GM12878 (cell line): ENCODE data around the gene U2AF2.

ENCODE experiments used
- CHD2 ChIP-seq: IDR thresholded peaks from 2 replicates; pipeline ENCODE4 v1.6.1; 2011; ENCODE audit warnings: low read depth, low read length, improper control_type of control experiment, borderline replicate concordance
- CTCF ChIP-seq, 3 experiments: IDR thresholded peaks in 2 of 3; conservative IDR thresholded peaks in 1 of 3; 2 replicates each; pipeline ENCODE4 v1.5.1; 2011; ENCODE audit warnings: low read depth in 3 of 3, low read length in 3 of 3, mild to moderate bottlenecking in 3 of 3, control low read depth in 2 of 3, moderate library complexity in 2 of 3, inconsistent platforms in 1 of 3, mixed read lengths in 1 of 3; ENCODE audit not compliant: control insufficient read depth in 2 of 3, insufficient read depth in 1 of 3; ENCODE audit errors: extremely low read depth in 1 of 3
- HDAC2 ChIP-seq: fragments of 200-600 bp; sonication (generic); IDR thresholded peaks from 2 replicates; pipeline ENCODE4 v1.6.1; 2017
- IRF3 ChIP-seq: fragments of 450-650 bp; IDR thresholded peaks from 2 replicates; pipeline ENCODE4 v1.6.1; 2014; ENCODE audit warnings: mild to moderate bottlenecking
- IRF5 ChIP-seq: fragments of 450-650 bp; IDR thresholded peaks from 2 replicates; pipeline ENCODE4 v1.6.1; 2017; ENCODE audit warnings: borderline replicate concordance
- MYC ChIP-seq: IDR thresholded peaks from 2 replicates; pipeline ENCODE4 v1.6.1; 2011; ENCODE audit warnings: mild to moderate bottlenecking, low read length, moderate library complexity, inconsistent platforms; ENCODE audit not compliant: insufficient read depth, insufficient replicate concordance, insufficient read length, severe bottlenecking
- POLR2A ChIP-seq: IDR thresholded peaks from 2 replicates; pipeline ENCODE4 v1.6.1; 2011; ENCODE audit warnings: low read depth, mild to moderate bottlenecking, low read length
- RAD21 ChIP-seq: IDR thresholded peaks from 2 replicates; pipeline ENCODE4 v1.6.1; 2011; ENCODE audit warnings: mild to moderate bottlenecking, low read depth, low read length, moderate library complexity; ENCODE audit not compliant: insufficient read depth
- SIN3A ChIP-seq: IDR thresholded peaks from 2 replicates; pipeline ENCODE4 v1.6.1; 2012; ENCODE audit warnings: low read depth, low read length, improper control_type of control experiment
- SP1 ChIP-seq: IDR thresholded peaks from one replicate; pipeline ENCODE4 v1.6.1; 2011; ENCODE audit warnings: low read depth, low read length
- SUZ12 ChIP-seq: fragments of 200-600 bp; sonication (generic); IDR thresholded peaks from one replicate; pipeline ENCODE4 v1.6.1; 2018; ENCODE audit warnings: antibody characterized with exemption, mild to moderate bottlenecking; ENCODE audit not compliant: unreplicated experiment
- TCF12 ChIP-seq: IDR thresholded peaks from 2 replicates; pipeline ENCODE4 v1.6.1; 2011; ENCODE audit warnings: low read depth, mild to moderate bottlenecking, low read length
- YY1 ChIP-seq: IDR thresholded peaks from 2 replicates; pipeline ENCODE4 v1.6.1; 2011; ENCODE audit warnings: low read depth, mild to moderate bottlenecking, low read length
- ZNF274 ChIP-seq: IDR thresholded peaks from one replicate; pipeline ENCODE4 v1.8.0; 2011; ENCODE audit not compliant: insufficient read length, insufficient read depth

- TF ChIP-seq TCF12 = no peak
- TF ChIP-seq SIN3A = no peak
- no peak for TF ChIP-seq YY1
- no peak for TF ChIP-seq CHD2
- no peak for TF ChIP-seq POLR2A
- TF ChIP-seq IRF3 = no peak
- no peak for TF ChIP-seq MYC
- no peak for TF ChIP-seq HDAC2
- no peak for TF ChIP-seq RAD21
- no peak for TF ChIP-seq IRF5
- no peak for TF ChIP-seq ZNF274
- no peak for TF ChIP-seq SUZ12
- TF ChIP-seq CTCF (IDR thresholded peaks at IDR 0.05 in 2 of 3, conservative IDR thresholded peaks at IDR 0.05 in 1 of 3; ENCODE audit: control insufficient read depth in 2 of 3, extremely low read depth in 1 of 3, insufficient read depth in 1 of 3, low read depth in 3 of 3, low read length in 3 of 3) = no peak
- no peak for TF ChIP-seq SP1
Measured at GRCh38 chr19:55693336-55693974, 38.6 kb downstream of the U2AF2 start.
